ENCODE results near the gene NDUFV3. TPM values are rescaled to one million over a fixed set of nuclear protein-coding genes. Genes with fewer than 3 reads are reported as not detected.
A peak's percentile ranks its signal among the peaks of the same experiment; 100 is the strongest.

The NDUFV3 gene
- total and polyA plus RNA-seq, 2 of the 13 experiments (the other 11 are each of a cell fraction or from before 2014, with no cell fraction given) = 14.2 to 29.6 TPM

- TF ChIP-seq PRDM10 (CRISPR knock-in tag; IDR thresholded peaks at IDR 0.05; ENCODE audit: low read depth) = no peak; the same call in 1 of the 2 replicates
- TF ChIP-seq SMYD3 (CRISPR knock-in tag; IDR thresholded peaks at IDR 0.05) = no peak
- no peak for TF ChIP-seq TEF (CRISPR knock-in tag; IDR thresholded peaks at IDR 0.05)
- no peak for TF ChIP-seq LCORL (IDR thresholded peaks at IDR 0.05)
- peak; percentile 51 for TF ChIP-seq LCORL (CRISPR knock-in tag; IDR thresholded peaks at IDR 0.05)
- no peak for TF ChIP-seq CAMTA2 (CRISPR knock-in tag; IDR thresholded peaks at IDR 0.05; ENCODE audit: borderline replicate concordance)
- TF ChIP-seq ZNF784 (CRISPR knock-in tag; IDR thresholded peaks at IDR 0.05; ENCODE audit: borderline replicate concordance) = 0 out of 2 replicates have a peak, but pooled peaks have one; percentile 38
- TF ChIP-seq ZBTB42 (CRISPR knock-in tag; IDR thresholded peaks at IDR 0.05) = peak; percentile 90
- no peak; the same call in 1 of the 2 replicates for TF ChIP-seq IRF2 (CRISPR knock-in tag; IDR thresholded peaks at IDR 0.05)
- TF ChIP-seq KDM5B (CRISPR knock-in tag; IDR thresholded peaks at IDR 0.05; ENCODE audit: borderline replicate concordance) = peak; percentile 87; the same call in 1 of the 2 replicates
- peak; percentile 37 for TF ChIP-seq ZNF335 (CRISPR knock-in tag; IDR thresholded peaks at IDR 0.05)
- no peak; the same call in 1 of the 2 replicates for TF ChIP-seq ZNF124 (CRISPR knock-in tag; IDR thresholded peaks at IDR 0.05)
- peak; percentile 89 for TF ChIP-seq ZBTB14 (CRISPR knock-in tag; IDR thresholded peaks at IDR 0.05)
- TF ChIP-seq ZNF691 (CRISPR knock-in tag; IDR thresholded peaks at IDR 0.05; ENCODE audit: borderline replicate concordance, low read depth) = no peak
- peak; percentile 98 for TF ChIP-seq POLR2G (IDR thresholded peaks at IDR 0.05; ENCODE audit: low read depth, low read length)
- TF ChIP-seq RXRA (CRISPR knock-in tag; IDR thresholded peaks at IDR 0.05) = no peak
- TF ChIP-seq ZNF3 (CRISPR knock-in tag; IDR thresholded peaks at IDR 0.05) = no peak
- no peak for TF ChIP-seq HMG20A (CRISPR knock-in tag; IDR thresholded peaks at IDR 0.05; ENCODE audit: borderline replicate concordance)
- TF ChIP-seq NR2F6 (IDR thresholded peaks at IDR 0.05) = no peak
- peak; percentile 30; the same call in 1 of the 2 replicates for TF ChIP-seq NR2F6 (CRISPR knock-in tag; IDR thresholded peaks at IDR 0.05)
- no peak; the same call in 1 of the 2 replicates for TF ChIP-seq ZBTB39 (CRISPR knock-in tag; IDR thresholded peaks at IDR 0.05)
Measured at GRCh38 chr21:42892931-42893755, at the start of gene NDUFV3 (continued).
